NCI-H446 (cell line): ENCODE measurements around the gene RFTN2.
"Not testable (repeated sequence)": the region's sequence is repeated elsewhere in the genome, so short reads cannot be mapped to it uniquely, and the experiment has no call there.

Experiments
- DNase-seq, 2 experiments: peaks; one replicate each; lab custom pipeline; 2025; lab: John Stamatoyannopoulos, UW

RFTN2 gene

DNA sequence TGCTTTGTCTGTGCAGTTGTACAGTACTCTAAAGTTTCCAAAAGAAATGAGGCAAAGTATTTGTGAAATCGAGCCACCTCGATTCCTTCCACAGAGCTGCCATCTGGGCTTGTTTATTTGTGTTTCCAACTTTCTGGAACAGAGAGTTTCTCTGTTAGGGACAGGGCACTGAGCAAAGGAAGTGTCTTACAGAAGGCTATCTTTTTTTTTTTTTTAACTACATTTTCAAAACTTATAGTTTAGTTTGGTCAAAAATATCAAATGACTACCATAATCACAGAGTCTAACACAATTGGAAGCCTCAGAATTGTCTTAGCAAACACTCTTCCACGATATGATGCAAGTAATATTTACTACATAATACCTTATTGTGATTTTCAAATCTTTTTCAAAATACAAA, 796 bp downstream of the RFTN2 start:
- DNase-seq = no peak

GRCh38 chr2:197674060-197674459, 1.3 kb downstream of the RFTN2 start:
- DNase-seq = no peak

- no peak for DNase-seq
Measured at GRCh38 chr2:197673606-197674005, 1.8 kb downstream of the RFTN2 start.

DNA sequence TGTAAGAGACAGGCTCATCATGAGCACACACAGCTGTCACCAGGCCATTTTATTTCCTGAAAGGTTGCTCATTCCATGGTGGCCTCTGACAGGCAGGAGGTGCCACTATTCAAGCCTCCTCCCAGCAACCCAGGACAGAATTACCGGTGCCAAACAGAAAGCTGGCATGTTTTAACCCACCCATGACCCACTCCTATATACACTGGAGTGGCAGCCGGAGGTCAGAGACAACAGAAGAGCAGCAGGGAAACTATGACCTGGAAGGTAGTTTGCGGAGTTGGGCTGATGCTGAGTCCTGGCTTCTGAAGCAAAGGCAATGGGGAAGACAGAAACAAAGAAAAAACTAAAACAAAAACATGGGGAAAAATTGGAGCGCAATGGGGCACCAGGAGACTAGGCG, 2.3 kb downstream of the RFTN2 start:
- no peak for DNase-seq

DNA sequence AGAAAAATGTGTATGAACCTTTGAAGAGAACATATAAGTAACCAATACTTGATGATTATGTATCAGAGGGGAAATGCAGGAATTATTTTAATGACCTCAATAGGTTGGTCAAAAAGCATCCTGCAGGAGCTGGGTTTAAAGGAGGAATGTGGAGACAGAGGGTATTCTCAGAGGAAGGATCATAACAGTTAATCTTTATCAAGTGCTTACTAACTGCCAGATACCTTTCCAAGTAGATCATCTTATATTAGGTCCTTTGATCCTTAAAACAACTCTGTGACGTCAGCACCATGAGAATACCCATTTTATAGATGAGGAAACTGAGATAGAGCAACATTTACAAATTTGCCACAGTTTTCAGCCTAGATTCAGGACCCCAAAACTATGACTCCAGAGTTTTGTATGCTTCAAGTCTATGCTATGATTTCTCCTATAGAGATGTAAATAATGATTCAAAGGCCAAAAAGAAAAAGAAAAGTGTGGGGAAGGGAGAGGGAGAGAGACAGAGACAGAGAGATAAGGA, 3.0 kb downstream of the RFTN2 start:
- DNase-seq = no peak

DNA sequence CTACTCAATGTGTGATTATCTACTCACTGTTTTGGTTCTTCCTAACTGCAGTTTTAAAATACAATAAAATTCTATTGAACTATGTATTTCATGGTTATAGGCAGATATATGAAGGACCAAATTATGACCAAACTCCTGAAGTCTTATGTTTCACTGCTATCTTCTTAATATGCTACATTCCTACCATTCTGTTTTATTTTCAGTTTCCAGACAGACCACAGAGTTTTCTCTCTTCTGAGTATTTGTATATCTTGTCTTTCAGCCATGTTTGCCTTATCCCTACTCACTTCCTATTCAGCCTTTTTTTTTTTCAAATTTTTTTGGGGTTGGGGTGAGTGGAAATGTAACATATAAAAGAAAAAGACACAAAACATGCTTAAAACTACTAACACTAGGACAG, 6.3 kb downstream of the RFTN2 start:
- no peak for DNase-seq

GRCh38 chr2:197668296-197668695, 7.1 kb downstream of the RFTN2 start:
- no peak for DNase-seq

DNA sequence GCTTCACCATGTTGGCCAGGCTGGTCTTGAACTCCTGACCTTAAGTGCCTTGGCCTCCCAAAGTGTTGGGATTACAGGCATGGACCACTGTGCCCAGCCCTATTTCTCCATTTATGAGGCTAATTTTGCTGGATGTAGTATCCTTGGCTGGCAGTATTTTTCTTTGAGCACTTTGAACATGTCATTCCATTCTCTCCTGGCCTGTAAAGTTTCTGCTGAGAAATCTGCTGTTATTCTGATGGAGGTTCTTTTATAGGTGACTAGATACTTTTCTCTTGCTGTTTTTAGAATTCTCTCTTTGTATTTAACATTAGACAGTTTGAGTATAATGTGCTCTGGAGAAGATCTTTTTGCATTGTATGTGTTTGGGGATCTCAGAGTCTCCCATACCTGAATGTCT, 9.1 kb downstream of the RFTN2 start:
- DNase-seq = no peak

GRCh38 chr2:197661626-197662025, 13.8 kb downstream of the RFTN2 start:
- DNase-seq = no peak

DNA sequence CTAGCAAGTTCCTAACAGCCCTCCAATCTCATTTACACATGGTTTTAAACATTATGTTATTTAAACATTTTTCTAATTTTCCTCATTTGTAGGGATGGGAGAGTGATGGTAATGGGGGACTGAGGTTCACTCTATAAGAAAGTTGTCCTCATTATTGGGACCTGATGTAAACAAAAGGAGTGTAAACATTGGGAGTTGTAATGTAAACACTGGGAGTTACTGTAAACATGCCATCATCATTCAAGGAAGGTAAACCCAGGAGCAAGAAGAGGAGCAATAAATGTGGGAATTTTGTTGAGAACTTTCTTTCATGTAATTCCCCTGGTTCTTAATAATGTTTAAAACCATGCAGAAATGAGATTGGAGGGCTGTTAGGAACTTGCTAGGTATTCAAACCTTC, 17.8 kb downstream of the RFTN2 start:
- no peak for DNase-seq

DNA sequence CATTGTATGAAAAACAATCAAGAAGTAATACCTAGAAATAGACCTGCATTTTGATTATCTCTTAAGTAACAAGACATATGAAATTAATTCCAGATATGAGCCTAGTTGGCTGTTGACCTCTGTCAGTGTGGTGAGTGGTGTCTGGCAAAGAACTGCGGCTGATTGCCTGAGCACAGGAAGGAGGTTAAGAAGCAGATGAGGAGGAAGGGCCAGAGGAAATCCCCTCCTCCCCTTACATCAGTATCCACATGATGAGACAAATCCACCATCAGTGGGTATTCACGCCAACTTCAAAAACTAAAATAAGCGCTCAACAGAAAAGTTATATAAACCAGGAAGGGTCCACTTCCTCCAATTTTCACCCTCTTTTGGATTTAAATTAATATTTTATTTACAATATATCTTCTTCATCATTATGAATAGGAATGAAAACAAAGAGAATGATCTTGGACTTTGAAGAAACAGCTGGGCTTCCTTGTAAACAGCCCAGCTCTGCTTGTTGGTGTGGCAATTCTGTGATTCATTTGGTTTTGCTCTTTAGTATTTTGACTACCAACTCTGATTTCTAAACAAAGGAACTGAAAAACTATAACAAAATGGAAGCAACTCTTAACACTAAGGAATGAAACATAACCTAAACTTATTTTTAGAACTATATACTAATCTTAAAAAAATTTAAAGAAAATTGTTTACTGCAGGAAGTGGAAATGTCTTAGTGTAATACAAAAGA, 27.3 kb downstream of the RFTN2 start:
- no peak for DNase-seq

DNA sequence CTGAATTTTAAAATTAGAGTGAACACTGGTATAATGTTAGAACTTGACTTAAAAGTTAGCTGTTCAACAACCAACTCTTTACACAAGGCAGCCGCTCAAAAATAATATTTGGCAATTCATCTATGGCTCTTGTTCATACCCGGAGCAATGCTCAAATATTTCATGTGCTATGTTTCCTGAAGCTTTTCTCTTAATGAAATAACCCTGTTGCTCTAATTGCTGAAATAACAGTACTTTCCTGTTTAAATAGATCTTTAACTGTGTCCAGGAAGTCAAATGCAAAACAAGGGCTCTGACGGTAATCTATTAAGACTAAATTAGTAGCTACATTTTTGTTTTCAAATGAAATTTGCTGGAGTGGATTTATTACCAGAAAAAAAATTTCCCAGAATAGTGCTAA, 33.7 kb downstream of the RFTN2 start:
- no peak for DNase-seq

- DNase-seq = not testable (repeated sequence)
Measured at GRCh38 chr2:197640571-197641122, 34.7 kb downstream of the RFTN2 start.

DNA sequence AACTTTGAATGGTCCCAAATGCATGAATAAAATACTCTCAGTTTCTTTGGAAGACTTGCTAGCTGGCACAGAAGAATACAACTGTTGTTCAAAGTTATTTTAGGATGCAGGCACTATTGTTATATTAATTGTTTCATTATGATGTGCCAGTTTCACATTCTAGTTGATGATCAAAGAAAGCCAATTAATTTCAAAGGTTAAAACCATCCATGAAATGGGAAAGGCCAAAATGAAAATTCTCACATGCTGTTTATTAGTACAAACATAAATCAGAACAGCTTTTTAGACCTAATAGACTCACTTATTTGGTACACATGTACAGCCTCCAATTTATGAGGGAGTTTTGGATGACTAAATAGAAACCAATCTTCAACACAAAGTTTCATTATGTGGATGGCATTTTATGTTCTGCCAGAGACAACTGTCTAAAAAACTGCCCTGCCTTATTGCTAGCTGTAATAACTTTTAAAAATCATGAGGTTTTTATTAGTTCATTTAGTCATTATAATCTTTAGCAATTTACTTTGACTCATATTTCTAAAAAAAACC, 42.2 kb downstream of the RFTN2 start:
- DNase-seq = no peak

DNA sequence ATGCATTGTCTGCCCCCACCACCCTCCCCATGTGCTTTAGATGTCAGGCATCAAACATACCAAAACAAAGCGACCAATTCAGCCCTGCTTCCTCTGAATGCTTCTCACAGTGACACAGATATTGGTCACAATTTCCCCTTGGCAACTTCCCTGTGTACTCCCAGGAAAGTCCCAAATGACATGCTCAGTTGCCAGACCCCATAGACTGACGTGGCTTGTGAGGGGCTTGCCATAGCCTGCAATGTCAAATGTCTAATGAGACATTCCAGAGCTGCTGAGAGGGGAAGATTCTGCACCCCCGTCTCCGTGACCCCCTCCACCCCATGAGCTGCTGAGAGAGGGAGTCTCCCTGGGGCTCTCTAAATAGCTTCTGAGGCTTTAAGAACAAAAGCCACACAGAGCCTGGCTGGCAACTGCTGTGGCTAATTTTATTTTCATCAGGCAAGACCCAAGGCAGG, 47.3 kb downstream of the RFTN2 start:
- DNase-seq = no peak

- DNase-seq = no peak
Measured at GRCh38 chr2:197626965-197627625, 48.3 kb downstream of the RFTN2 start.

DNA sequence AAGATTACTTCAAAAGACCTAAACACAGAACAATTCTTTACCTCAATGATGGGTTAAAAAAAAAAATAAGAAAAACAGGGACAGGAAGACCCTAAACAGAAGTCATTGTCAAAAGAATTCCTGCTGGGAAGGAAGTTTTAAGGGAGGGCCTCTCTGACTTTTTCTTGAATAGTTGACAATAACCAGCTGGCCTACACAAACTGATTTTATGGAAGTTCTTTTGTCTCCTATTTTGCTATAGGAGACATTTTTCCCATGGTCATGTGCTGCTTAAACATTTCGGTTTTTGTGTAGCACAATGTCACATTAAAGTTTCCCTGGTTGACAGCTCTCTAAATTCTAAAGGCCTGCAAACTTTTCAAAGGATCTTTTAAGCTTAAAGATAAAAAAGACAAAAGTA, 55.3 kb downstream of the RFTN2 start:
- no peak for DNase-seq

DNA sequence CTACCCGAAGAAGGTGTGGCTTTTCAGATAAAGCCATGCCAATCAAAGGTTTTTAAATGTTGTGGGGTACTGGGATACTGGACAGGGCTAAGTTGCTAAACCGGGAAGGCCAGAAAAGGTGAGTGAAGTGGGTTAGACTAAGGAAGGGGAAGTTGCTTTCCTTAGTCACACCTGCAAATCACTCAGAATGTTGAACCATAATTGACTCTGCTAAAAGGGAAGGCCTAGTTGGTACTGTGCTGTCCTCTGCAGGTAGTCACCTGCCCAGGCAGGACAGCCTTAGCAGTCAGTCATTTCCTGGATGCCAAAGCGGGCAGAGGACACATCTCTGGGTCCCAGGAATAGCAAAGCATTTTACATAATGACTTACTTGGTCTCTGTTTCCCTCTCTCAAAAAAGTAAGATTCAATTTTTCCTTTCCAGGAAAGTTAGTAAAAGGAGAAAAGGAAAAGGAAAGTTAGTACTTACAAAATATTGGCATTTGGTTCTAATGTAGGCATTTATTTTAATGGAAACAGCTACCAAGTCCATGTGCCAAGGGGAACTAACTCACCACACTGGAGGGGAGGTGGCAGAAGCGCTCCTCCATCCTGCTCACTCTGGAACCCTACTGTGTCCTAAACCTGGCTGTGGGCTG, 60.3 kb downstream of the RFTN2 start:
- DNase-seq = no peak

GRCh38 chr2:197614532-197614931, 60.9 kb downstream of the RFTN2 start:
- DNase-seq = no peak

- DNase-seq = no peak
Measured at GRCh38 chr2:197613509-197613987, 61.8 kb downstream of the RFTN2 start.

GRCh38 chr2:197606180-197606579, 69.2 kb downstream of the RFTN2 start:
- no peak for DNase-seq
